IPS DF 4.7 (cell line): ENCODE measurements around the gene TNRC6B.

Experiments used
- DNase-seq: peaks from one replicate; pipeline ENCODE4 v3.0.0-alpha.2; 2013; ENCODE audit warnings: low spot score; ENCODE audit errors: extremely low read depth

Gene TNRC6B

DNA sequence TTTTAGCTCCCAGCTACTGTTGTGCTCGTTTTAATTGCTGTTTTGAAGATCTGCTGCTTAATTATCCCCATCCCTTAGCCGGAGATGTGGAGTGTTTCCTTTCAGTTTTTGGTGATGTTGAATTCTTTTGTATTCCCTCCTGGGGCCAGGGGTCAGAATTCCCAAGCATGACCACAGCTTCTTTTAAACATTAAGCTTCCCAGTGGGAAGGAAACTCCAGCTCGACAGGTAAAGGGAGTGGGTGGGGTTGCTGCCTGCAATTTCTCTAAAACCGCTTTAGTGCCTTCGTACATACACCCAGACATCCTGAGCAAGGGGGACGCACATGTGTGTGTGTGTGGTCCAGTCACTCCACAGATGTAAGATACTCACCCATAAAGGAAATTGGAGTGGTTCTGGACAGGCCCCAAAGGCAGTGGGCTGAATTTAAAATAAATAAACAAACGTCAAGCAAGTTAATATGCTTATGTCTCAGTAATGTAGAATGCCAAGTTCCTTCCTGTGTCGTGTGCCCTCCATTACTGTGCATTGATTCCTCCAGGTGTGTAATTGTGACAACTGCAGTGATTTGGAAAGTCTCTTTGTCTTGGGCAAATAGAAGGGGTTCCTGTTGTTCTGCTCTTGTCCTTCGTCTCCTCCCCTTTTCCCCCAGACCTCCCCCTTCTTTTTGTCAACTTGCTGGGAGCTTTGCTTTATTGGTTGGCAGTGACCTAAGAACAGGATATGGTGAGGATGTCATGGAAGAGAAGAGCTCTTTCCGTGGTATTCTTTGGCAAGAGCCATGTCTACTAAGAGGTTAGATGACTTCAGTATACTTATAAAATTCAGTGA lies 149.4 kb downstream of the TNRC6B start:
- DNase-seq = no peak

DNA sequence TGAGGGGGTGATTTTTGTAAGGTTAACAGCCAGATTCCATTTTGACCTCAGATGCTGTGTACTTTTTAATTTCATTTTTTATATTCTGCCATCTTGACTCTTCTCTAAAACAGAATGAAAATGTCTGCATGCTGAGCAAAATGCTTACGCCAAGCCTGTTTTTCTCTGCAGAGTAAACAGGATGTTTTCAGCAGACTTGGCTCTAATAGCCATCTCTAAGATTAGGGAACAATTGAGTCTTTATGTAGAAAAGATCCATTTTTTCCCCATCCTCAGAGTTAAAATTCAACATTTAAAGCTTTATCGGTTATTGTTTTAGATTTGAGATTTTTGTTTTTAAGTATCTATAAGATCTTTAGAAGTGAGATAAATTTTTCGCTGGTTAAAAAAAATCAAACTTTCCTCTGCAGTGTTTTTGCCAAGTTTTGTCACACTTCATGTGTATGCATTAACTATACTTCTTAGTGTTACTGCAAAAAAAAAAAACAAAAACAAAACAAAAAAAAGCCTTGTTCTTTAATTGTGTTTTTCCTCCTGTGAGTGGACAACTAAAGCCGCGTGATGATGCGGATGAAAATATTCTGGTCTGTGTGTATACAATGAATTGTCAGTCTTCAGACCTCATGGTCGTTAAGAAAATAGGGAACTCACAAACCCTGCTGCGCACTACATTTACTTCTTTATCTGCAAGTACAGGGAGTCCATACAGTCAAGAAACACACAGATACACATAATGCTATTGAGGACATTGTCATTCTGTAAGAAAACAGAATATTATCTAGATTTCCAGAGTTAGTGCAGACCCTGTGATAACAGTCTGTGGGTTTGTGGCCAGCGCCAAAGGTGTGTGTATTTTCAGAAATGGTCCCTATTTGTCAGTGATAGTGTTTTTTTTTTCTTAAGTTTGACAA lies 151.1 kb downstream of the TNRC6B start:
- no peak for DNase-seq

- DNase-seq = no peak
These were observed 151.7 kb downstream of the TNRC6B start for GRCh38 chr22:40329466-40329865.

GRCh38 chr22:40330086-40330485 lies 152.4 kb downstream of the TNRC6B start:
- DNase-seq = no peak

- DNase-seq = no peak
These were observed 152.9 kb downstream of the TNRC6B start for GRCh38 chr22:40330615-40331014.

GRCh38 chr22:40331706-40332105 lies 154.0 kb downstream of the TNRC6B start:
- DNase-seq = no peak

- no peak for DNase-seq
These were observed 154.6 kb downstream of the TNRC6B start for GRCh38 chr22:40332319-40332781.

DNA sequence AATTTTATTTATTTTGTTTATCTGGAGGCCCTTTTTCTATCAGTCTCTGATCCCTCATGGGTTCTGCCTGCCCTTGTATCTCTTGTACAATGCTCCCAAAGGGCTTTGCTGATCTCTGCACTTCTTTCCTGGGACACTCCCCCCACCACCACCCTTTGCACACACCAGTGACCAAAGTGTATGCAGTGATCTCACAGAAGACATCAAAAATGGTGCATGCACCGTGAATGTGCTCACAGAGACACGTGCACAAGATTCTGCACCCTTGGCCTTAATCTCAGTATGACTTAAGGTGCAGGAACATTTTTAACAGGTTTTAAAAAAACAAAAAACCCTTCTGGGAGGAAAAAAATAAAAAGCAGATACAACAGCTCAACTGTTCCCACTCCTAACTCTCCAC lies 156.3 kb downstream of the TNRC6B start:
- no peak for DNase-seq

GRCh38 chr22:40334899-40335298 lies 157.2 kb downstream of the TNRC6B start:
- DNase-seq = no peak

DNA sequence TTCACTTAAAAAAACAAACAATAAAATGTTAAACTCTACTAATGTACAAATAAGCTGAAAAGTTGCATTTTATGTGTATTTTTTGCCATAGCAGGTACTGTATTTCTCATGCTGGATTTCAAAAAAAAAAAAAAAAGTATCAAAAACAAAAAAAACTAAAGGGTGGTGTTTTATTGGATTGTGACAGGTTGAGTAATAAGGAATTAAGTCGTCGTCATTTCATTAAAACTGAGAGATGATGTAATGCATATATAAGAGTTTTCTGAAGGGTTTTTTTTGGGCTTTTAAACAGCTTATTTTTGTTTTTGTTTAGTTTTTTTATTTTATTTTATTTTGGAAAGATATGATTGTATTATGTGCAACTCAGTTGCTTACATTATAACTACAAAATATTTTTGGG lies 157.6 kb downstream of the TNRC6B start:
- no peak for DNase-seq

DNA sequence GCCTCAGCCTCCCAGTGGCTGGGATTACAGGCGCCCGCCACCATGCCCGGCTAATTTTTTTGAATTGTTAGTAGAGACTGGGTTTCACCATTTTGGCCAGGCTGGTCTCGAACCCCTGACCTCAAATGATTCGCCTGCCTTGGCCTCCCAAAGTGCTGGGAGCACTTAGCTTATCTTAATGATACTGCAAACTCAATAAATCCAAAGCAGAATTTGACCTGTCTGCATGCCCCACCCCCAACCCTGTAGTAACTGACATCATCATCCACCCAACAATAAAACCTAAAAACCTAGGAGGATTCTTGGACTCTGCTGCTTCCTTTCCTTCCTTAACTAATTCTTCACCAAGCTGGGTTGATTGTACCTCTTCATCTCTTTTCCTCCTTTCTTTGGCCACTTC lies 162.3 kb downstream of the TNRC6B start:
- no peak for DNase-seq

- no peak for DNase-seq
These were observed 163.9 kb downstream of the TNRC6B start for GRCh38 chr22:40341604-40342003.

DNA sequence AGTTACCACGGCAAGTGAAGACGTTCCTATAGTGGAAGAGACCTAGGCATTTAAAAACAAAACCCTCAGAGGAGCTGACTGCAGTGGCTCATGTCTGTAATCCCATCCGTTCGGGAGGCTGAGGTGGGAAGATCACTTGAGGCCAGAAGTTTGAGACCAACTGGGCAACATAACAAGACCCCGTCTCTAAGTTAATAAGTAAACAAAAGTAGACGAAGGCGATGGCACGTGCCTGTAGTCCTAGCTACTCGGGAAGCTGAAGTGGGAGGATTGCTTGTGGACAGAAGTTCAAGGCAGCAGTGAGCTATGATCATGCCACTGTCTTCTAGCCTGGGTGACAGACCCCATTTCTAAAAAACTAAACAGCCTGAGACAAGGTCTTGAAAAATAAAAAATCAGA lies 164.8 kb downstream of the TNRC6B start:
- DNase-seq = no peak

- DNase-seq = no peak
These were observed 167.5 kb downstream of the TNRC6B start for GRCh38 chr22:40345271-40345670.

DNA sequence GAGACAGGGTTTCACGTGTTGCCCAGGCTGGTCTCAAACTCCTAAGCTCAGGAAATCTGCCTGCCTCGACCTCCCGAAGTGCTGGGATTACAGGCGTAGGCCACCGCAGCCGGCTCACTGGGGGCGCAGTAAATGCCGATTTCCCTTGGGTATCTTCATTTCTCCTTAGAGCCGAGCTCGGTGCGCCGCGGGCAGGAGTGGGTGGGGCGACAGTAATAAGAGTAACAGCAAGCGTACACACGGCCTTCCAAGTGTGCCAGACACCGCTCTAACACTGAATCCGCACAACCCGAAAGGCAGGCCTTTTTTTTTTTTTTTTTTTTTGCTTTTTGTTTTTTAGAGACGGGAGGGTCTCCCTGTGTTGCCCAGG lies 168.1 kb downstream of the TNRC6B start:
- no peak for DNase-seq

- DNase-seq = no peak
These were observed 168.7 kb downstream of the TNRC6B start, which contains the start of gene ADSL for GRCh38 chr22:40346185-40347118. TSS of gene ADSL (plus strand) at chr22:40346500. CDS start at chr22:40346559, 59 bp downstream.

GRCh38 chr22:40347300-40347699 lies 169.6 kb downstream of the TNRC6B start:
- no peak for DNase-seq

GRCh38 chr22:40348025-40348658 lies 170.4 kb downstream of the TNRC6B start:
- no peak for DNase-seq

DNA sequence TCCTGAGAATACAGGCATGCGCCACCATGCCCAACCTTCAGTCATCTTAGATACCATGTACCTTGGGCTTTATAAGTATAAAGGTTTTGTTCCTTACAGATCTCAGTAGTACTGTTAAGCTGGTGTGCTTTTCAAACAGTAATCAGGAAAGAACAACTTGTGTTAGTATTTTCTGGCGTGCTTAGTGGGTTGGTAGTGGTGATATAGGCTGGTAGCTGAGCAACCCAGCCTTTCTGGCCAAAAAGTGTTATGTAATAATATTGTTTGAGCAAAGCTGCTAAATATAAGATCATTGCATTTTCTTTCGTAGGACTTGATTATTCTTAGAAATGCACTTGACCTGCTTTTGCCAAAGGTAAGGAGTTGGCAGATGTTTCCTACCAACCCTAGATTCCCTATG lies 175.0 kb downstream of the TNRC6B start:
- DNase-seq = no peak

GRCh38 chr22:40361100-40361499 lies 183.4 kb downstream of the TNRC6B start:
- no peak for DNase-seq

GRCh38 chr22:40363059-40363458 lies 185.3 kb downstream of the TNRC6B start:
- DNase-seq = no peak
